ENCODE results near the gene TMEM220.
"Not testable (repeated sequence)": the region's sequence is repeated elsewhere in the genome, so short reads cannot be mapped to it uniquely, and the experiment has no call there.

The TMEM220 gene

GRCh38 chr17:10725262-10725661 is 4.6 kb downstream of the TMEM220 start:
- no peak for DNase-seq

- DNase-seq = no peak
These were observed 5.2 kb downstream of the TMEM220 start for GRCh38 chr17:10724546-10725195.

DNA sequence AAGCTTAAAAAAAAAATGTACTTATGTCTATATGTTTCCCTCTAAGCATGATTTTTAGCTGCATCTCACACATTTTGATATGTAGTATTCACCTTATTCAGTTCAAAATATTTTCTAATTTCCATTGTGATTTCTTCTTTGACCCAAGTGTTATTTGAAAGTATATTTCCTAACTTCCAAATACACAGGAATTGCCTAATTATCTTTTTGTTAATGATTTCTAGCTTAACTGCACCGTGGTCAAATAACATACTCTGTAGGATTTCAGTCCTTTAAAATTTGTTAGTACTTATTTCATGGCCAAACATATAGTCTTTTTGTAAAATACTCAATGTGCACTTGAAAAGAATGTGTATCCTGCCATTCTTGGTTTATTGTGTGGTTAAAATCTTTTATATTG is 11.3 kb downstream of the TMEM220 start:
- no peak for DNase-seq

GRCh38 chr17:10716218-10716617 is 13.6 kb downstream of the TMEM220 start:
- no peak for DNase-seq

DNA sequence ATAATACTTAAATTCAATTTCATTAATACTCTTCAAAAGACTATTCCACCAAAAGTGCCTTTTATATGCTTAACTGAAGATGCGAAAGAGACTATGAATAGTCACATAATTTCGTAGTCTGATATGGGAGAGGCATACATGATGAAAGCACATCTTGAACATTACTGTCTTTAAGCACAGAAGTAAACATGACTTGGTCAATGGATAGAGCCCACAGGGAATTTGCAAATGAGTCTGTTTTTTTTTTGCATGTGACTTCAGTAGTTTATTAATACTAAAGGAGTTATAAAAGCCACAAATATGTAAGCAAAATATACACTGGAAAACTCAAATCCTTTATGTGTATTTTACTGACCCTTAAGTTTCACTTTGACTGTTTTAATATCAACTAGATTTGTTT is 16.5 kb downstream of the TMEM220 start:
- no peak for DNase-seq

DNA sequence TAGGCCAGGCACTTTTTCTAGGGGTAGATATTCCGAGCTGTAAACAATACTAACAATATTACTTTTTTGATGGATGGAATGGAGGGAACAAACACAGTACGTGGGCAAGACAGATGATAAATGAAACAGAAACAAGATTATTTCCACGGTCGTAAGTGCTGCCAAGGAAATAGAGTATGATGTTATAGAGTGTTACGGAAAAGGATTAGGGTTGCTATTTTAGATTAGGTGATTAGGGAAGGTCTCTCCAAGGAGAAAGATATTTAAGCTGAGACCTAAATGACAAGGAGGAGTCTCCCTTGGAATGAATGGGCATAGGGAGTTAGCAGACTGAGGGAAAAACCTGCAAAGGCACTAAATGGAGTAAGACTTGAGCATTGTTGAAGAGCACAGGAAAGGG is 24.1 kb downstream of the TMEM220 start:
- no peak for DNase-seq

GRCh38 chr17:10702574-10702973 is 27.2 kb downstream of the TMEM220 start:
- DNase-seq = no peak

GRCh38 chr17:10699856-10700255 is 30.0 kb downstream of the TMEM220 start:
- DNase-seq = no peak

GRCh38 chr17:10698096-10698818 is 31.6 kb downstream of the TMEM220 start:
- DNase-seq = no peak

DNA sequence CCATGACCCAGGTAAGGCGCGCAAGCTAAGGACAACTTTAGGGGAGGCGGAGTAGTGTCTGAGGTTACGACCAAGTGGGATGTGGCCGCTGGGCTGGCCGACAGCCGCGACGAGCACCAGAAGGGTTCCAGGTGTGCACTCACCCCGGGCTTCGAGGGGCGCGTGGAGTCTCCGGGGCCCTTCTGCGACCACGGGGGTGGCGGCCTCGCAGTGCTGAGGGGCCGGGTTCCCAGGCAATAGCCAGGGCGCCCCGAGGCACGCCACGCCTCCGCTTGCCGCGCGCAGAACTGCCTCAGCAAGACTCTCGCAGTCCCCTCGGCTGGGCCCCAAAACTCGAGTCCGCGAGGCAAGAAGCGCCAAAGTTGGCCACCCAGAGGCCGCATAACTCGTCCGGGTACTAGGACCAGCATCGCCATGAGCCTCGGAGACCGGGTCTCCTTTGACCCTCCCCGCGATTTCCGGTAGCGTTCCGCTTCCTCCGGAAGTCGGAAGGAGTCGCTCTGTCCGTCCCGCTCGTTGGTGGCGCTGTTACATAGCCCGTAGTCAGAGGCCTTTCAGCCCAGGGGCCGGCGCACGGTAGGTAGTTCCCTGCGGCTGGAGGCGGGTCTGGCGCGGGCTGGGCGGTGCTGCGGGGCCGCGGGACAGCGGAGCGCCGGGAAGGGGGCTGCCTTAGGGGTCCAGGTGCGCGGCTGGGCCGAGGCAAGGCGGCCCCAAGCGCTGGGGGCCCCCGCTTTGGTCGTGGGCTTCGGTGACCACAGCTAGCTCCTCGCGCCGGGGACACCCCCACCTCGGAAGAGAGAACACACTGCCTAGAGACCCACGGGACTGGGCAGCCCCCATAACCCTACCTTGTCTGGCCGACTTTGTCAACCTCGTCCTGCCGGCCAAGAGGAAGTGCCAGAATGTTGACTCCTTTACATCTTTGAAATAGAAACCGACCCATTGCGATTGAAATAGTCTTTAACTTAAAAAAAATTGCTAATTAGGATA is 32.4 kb downstream of the TMEM220 start, which contains the start of the genes ADPRM and SCO1:
TSS of gene ADPRM (plus strand) at position 503 of the 990 bp plus-strand sequence. CDS start 7,333 bp downstream, outside the sequence.
TSS of gene SCO1 (minus strand) at position 442 of the 990 bp plus-strand sequence. CDS start at position 416, 26 bp downstream.
- DNase-seq = peak; percentile 85

- not testable (repeated sequence) for DNase-seq
These were observed 33.9 kb downstream of the TMEM220 start for GRCh38 chr17:10695875-10696407.

GRCh38 chr17:10687499-10687898 is 42.3 kb downstream of the TMEM220 start:
- DNase-seq = no peak

DNA sequence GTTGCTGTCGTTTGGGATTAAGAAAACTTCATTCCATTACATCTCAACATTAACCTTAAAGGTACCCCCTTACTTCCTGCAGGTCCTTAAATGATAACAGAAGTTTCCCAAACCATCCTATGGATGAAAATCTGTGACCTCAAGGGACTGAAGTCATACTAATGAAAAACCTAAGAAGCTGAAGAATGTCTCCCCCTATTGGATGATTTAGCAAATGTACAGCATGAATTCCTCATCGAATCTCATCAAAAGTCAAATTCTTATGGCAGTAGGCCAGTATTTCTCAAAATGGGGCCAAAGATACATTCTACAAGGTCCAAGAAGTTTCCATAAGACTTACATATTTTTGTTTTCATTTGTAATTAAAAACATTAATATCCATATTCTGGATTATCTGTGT is 46.0 kb downstream of the TMEM220 start:
- DNase-seq = no peak

- no peak for DNase-seq
These were observed 47.9 kb downstream of the TMEM220 start for GRCh38 chr17:10681866-10682446.

DNA sequence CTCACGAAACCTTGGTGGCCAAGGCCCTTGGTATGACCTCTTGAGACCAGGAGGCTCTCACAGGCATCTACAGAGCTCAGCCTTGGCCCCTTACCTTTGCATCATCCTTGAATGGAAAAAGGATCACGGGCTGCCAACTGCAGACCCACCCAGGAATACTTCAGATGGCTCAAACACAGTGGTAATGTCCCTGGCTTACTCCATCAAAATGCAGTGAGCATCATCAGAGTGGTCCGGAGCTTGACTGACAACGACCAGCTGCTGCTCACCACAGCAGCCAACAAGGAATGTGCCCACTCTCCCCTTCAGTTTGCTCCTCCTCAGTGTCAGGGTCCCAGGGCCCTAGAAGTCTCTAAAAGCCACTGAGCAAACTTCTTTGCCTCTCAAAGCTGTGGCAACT is 55.1 kb downstream of the TMEM220 start:
- DNase-seq = no peak

GRCh38 chr17:10673312-10673711 is 56.5 kb downstream of the TMEM220 start:
- DNase-seq = no peak

DNA sequence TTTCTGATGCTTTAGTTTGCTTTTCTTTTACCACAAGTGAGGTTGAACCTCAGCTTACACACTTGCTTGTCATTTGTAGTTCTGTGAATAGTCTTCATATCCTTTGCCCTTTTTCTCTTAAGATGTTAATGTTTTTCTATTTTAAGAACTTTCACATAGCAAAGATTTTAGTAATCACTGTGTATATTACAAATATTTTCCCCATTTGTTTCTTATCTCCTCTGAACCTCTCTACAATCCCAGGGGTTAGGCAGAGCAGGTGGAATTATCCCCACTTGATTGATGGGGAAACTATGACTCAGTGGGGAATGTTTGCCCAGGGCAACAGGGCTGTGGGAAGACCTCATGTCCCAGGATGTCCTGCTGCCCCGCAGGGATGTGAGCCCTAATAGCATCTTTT is 61.0 kb downstream of the TMEM220 start:
- DNase-seq = no peak

GRCh38 chr17:10666906-10667305 is 62.9 kb downstream of the TMEM220 start:
- DNase-seq = no peak

DNA sequence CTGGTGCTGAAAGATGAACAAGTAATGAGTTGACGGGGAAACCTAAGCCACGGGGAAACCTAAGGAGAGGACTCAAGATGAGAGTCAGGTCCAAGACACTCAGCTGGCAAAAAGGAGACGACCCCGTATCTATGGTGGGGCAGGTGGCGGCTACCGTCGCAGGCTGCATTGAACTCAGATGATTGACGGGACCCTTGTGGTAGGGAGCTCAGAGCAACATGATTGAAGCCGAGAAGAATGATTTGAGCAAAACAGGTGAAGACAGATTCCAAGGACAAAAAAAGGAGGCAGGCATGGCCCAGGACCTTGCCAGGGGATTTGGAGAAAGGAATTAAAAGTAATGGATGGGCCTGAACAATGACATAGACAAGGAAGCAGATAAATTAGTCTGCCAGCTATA is 65.3 kb downstream of the TMEM220 start:
- DNase-seq = no peak
